Heart left ventricle (tissue), 16 donors: ENCODE results near the gene IL10RB. TPM values are rescaled to one million over a fixed set of nuclear protein-coding genes. Genes with fewer than 3 reads are reported as not detected.
A peak's percentile ranks its signal among the peaks of the same experiment; 100 is the strongest.

Experiments used
- ATAC-seq, 4 donors: fragments of 200-7000 bp; cut with Tn5 transposase; one replicate each; pipeline ENCODE4 v1.9.1; 2020 to 2022; ENCODE audit warnings: moderate library complexity in 4 of 4, mild to moderate bottlenecking in 3 of 4, moderate number of reproducible peaks in 1 of 4
- DNase-seq, 5 donors: peaks; one replicate each; pipeline ENCODE4 v3.0.0-alpha.2; 2020
- H3K27ac ChIP-seq, 12 donors: fragments of 200-600 bp; sonication (generic) in 4 of 12; one replicate each; pipeline versions ENCODE4 v1.5.0 to v1.8.0; 2016 to 2022; ENCODE audit warnings: mild to moderate bottlenecking in 2 of 12
- H3K27me3 ChIP-seq, 9 donors: fragments of 200-600 bp; sonication (generic) in 2 of 9; one replicate each; pipeline versions ENCODE4 v1.5.1 to v1.8.0; 2016 to 2022; ENCODE audit warnings: mild to moderate bottlenecking in 3 of 9
- H3K36me3 ChIP-seq, 9 donors: fragments of 200-600 bp; sonication (generic) in 2 of 9; one replicate each; pipeline versions ENCODE4 v1.5.0 to v1.8.0; 2018 to 2022; ENCODE audit warnings: mild to moderate bottlenecking in 2 of 9
- H3K4me1 ChIP-seq, 12 donors: fragments of 200-600 bp; sonication (generic) in 4 of 12; one replicate each; pipeline versions ENCODE4 v1.5.0 to v1.8.0; 2016 to 2022; ENCODE audit warnings: mild to moderate bottlenecking in 3 of 12
- H3K4me3 ChIP-seq, 12 donors: fragments of 200-600 bp; sonication (generic) in 4 of 12; one replicate each; pipeline versions ENCODE4 v1.5.0 to v1.8.0; 2017 to 2022; ENCODE audit warnings: mild to moderate bottlenecking in 9 of 12, moderate library complexity in 4 of 12
- H3K9me3 ChIP-seq, 12 donors: fragments of 200-600 bp; sonication (generic) in 4 of 12; one replicate each; pipeline versions ENCODE4 v1.5.0 to v1.8.0; 2016 to 2022; ENCODE audit warnings: mild to moderate bottlenecking in 1 of 12
- POLR2A ChIP-seq, 2 donors: fragments of 450-650 bp; IDR thresholded peaks; one replicate each; pipeline ENCODE4 v1.6.1; 2017; ENCODE audit warnings: antibody characterized with exemption in 2 of 2, mild to moderate bottlenecking in 2 of 2, moderate library complexity in 2 of 2
- WGBS, 4 donors: extraction: QIAGEN DNeasy Blood & Tissue Kit in 2 of 4; methylation state at CpG; one replicate each; pipeline versions ENCODE4 v1.1.5 to v1.1.7; 2013 to 2018; 5-methylcytosine and 5-hydroxymethylcytosine counted together
- intact Hi-C, 10 donors: fragments of 100-400 bp; cut with DNase I; formaldehyde crosslinking; loops; one replicate each; pipeline versions ENCODE4 v1.11.1 to v1.14.2; 2022
- polyA plus RNA-seq, 2 donors: library from polyadenylated mRNA; stranded (reverse); fragments of 200-250 nt; gene quantifications; one replicate each; pipeline ENCODE4 v1.2.3, GENCODE V29; 2013
- total RNA-seq, 9 donors: library from RNA; depleted of rRNA in 2 of 9; stranded (reverse); fragments of >200 nt in 2 of 9; fragmentation: NEBNext Ultra II Directional in 3 of 9; extraction: Animal tissue kit (Norgen Biotek cat#: 25700) in 3 of 9; gene quantifications; one replicate each; pipeline versions ENCODE4 v1.1.0 to v1.2.4, GENCODE V29; 2016 to 2023
- TF ChIP-seq, protein P1 (sequence below), 12 donors: fragments of 200-600 bp; sonication (generic) in 4 of 12; IDR thresholded peaks; one replicate each; pipeline versions ENCODE4 v1.5.0 to v1.8.0; 2018 to 2022; ENCODE audit warnings: antibody characterized with exemption in 12 of 12, mild to moderate bottlenecking in 5 of 12
- donor health status: ischemic (EF 13 %, LVEDD 7.1; RV severe dilation, severe dysfunction).
- donor health status: healthy with polysubstance abuse.
- donor health status: DM: no; HTN: yes; CAD: no.
- donor health status: DM: no; HTN: no; CAD: no.
- donor health status: ischemic (EF 25% LVEDD 6.9; RV normal size, moderate dysfunction).
- donor health status: ischemic (EF 25% LVEDD 5.7; RV mildly dilated, moderate dysfunction).
- donor health status: healthy.
- donor health status: DM: yes; HTN: yes; CAD: no.
- donor health status: ischemic (EF 35%, LVEDD 5.7; RV mildly dilated, moderate dysfunction).
- donor health status: nonischemic (EF 11% LVEDD 7.7; RV severe dilation, severe dysfunction).
- donor health status: DM: yes; HTN: yes; CAD: no.
- donor health status: PGD.
- donor health status: ischemic (EF 29% LVEDD 5.4; RV normal size, mild dysfunction).
- donor health status: nonischemic (EF 23%, LVEDD 6.1; RV moderate dilation, normal function).

Gene IL10RB
- total and polyA plus RNA-seq, 11 donors: 4.5 to 28.2 (median 8.3) TPM

GRCh38 chr21:33234635-33235520, 31.3 kb upstream of the IL10RB start:
- H3K9me3 ChIP-seq: no peaks in the 10 kb centered on the region
- H3K27me3 ChIP-seq: no peaks in the 10 kb centered on the region
- WGBS, 4 donors: 81 to 88% (median 85%) methylated on average over 3 of the region's 3 CpGs
- H3K36me3 ChIP-seq: peaks cover 0 to 15% (median 0%) of the 10 kb centered on the region in 9 donors
- intact Hi-C loops: loop anchor here in 5 of 10 donors (5.0 to 10.0 kb wide), 4 partner anchors 32 to 130 kb away; partner anchors contain the start of gene IL10RB (in 2 of the 5)
- H3K27ac ChIP-seq: peak overlapping the region in 1 of 12 donors; percentile 1
- DNase-seq: no peak
- peaks cover 2 to 84% (median 37%) of the 10 kb centered on the region in 12 donors for H3K4me1 ChIP-seq
- H3K4me3 ChIP-seq: no peak overlapping the region
- ATAC-seq: no peak
- TF ChIP-seq, protein P1, sequence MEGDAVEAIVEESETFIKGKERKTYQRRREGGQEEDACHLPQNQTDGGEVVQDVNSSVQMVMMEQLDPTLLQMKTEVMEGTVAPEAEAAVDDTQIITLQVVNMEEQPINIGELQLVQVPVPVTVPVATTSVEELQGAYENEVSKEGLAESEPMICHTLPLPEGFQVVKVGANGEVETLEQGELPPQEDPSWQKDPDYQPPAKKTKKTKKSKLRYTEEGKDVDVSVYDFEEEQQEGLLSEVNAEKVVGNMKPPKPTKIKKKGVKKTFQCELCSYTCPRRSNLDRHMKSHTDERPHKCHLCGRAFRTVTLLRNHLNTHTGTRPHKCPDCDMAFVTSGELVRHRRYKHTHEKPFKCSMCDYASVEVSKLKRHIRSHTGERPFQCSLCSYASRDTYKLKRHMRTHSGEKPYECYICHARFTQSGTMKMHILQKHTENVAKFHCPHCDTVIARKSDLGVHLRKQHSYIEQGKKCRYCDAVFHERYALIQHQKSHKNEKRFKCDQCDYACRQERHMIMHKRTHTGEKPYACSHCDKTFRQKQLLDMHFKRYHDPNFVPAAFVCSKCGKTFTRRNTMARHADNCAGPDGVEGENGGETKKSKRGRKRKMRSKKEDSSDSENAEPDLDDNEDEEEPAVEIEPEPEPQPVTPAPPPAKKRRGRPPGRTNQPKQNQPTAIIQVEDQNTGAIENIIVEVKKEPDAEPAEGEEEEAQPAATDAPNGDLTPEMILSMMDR (IDR thresholded peaks at IDR 0.05): no peak
- no peak for TF ChIP-seq POLR2A (IDR thresholded peaks at IDR 0.05)

DNA sequence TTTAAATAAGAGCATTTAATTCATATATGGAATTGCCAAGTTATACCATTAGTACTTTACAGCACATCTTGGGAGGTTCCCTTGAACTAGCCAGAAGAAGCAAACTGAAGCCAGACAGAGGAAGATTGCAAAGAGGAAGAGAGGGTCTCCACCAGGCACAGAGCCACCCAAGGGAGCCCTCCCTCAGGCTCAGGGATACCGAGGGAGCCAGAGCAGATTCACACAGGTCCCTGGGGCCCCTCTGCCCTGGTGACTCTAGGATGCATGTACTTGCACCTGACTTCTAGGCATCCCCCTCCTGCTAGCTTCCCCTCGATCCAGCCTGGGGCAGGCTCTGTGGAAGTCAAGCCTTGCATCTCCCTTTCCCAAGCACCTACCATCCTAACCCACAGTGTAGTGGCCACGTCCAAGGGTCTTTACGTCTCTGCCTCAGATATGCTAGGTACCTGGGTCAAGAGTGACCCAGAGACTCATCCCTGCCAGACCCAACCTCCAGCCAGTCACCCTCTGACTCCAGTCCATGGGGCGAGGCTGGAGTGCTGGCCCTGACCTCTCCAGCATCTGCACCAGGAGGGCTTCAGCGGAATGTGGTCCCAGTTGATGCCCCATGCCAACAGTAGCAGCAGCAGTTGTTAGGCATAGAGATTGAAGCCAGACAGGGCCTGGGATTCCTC, 30.0 kb upstream of the IL10RB start:
- ATAC-seq (peak in 2 of 4 donors; percentile 16 to 37), DNase-seq (no peak)
- Histone ChIP-seq H3K4me3 (no peak overlapping the region), H3K36me3 (peaks cover 0 to 15% (median 0%) of the 10 kb centered on the region in 9 donors), H3K27ac (peak overlapping the region in 1 of 12 donors; percentile 35), H3K9me3 (no peaks in the 10 kb centered on the region), H3K27me3 (no peaks in the 10 kb centered on the region), H3K4me1 (peaks cover 2 to 94% (median 35%) of the 10 kb centered on the region in 12 donors)
- WGBS, 4 donors: 88 to 94% (median 91%) methylated on average over 5 to 6 of the region's 6 CpGs
- intact Hi-C loops: loop anchor here in 2 of 10 donors (10.0 kb wide), 2 partner anchors 49 to 129 kb away; no protein-coding TSS in a partner anchor
- no peak for TF ChIP-seq POLR2A (IDR thresholded peaks at IDR 0.05)
- TF ChIP-seq, protein P1 (IDR thresholded peaks at IDR 0.05): no peak

GRCh38 chr21:33236766-33237165, 29.4 kb upstream of the IL10RB start:
- no peak overlapping the region for H3K4me3 ChIP-seq
- ATAC-seq: no peak
- no peak for DNase-seq
- H3K27me3 ChIP-seq: no peaks in the 10 kb centered on the region
- no peaks in the 10 kb centered on the region for H3K9me3 ChIP-seq
- H3K27ac ChIP-seq: peak overlapping the region in 1 of 12 donors; percentile 35
- intact Hi-C loops: loop anchor here in 2 of 10 donors (10.0 kb wide), 2 partner anchors 48 to 128 kb away; no protein-coding TSS in a partner anchor
- 48 to 62% (median 56%) methylated on average over 2 of the region's 2 CpGs for WGBS, 4 donors
- TF ChIP-seq, protein P1 (IDR thresholded peaks at IDR 0.05): no peak
- TF ChIP-seq POLR2A (IDR thresholded peaks at IDR 0.05): no peak
- peaks cover 0 to 94% (median 29%) of the 10 kb centered on the region in 12 donors for H3K4me1 ChIP-seq
- peaks cover 0 to 15% (median 0%) of the 10 kb centered on the region in 9 donors for H3K36me3 ChIP-seq
